ENCODE results near the gene DAB1.
A peak's percentile ranks its signal among the peaks of the same experiment; 100 is the strongest.

DAB1 gene

DNA sequence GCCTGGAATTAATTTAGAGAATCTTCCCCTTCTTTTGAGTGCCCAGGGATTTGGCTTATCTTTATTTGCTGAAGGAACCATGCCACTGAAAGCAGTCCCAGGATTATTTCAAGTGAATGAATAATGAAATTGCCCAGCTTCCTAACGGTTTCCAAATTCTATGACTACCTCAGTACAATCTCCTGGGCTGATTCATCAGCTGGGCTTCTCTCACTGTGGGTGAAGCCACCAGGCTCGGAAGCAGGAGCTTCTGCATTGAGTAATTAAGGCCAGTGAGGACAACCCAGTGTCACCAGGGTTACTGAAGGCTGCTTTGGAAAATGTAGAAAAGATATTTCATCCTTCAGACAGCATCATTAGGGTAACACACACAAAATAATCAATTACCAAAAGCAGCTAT, 169.8 kb downstream of the DAB1 start:
- no peak overlapping the region for H3K4me3 ChIP-seq (ENCODE audit: control insufficient read depth, low read depth, low read length)
- DNase-seq (ENCODE audit: low read depth): peak; percentile 8
- TF ChIP-seq, protein P1, sequence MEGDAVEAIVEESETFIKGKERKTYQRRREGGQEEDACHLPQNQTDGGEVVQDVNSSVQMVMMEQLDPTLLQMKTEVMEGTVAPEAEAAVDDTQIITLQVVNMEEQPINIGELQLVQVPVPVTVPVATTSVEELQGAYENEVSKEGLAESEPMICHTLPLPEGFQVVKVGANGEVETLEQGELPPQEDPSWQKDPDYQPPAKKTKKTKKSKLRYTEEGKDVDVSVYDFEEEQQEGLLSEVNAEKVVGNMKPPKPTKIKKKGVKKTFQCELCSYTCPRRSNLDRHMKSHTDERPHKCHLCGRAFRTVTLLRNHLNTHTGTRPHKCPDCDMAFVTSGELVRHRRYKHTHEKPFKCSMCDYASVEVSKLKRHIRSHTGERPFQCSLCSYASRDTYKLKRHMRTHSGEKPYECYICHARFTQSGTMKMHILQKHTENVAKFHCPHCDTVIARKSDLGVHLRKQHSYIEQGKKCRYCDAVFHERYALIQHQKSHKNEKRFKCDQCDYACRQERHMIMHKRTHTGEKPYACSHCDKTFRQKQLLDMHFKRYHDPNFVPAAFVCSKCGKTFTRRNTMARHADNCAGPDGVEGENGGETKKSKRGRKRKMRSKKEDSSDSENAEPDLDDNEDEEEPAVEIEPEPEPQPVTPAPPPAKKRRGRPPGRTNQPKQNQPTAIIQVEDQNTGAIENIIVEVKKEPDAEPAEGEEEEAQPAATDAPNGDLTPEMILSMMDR (IDR thresholded peaks at IDR 0.05; ENCODE audit: control insufficient read depth, insufficient read depth, low read depth, low read length, missing control alignments): no peak

DNA sequence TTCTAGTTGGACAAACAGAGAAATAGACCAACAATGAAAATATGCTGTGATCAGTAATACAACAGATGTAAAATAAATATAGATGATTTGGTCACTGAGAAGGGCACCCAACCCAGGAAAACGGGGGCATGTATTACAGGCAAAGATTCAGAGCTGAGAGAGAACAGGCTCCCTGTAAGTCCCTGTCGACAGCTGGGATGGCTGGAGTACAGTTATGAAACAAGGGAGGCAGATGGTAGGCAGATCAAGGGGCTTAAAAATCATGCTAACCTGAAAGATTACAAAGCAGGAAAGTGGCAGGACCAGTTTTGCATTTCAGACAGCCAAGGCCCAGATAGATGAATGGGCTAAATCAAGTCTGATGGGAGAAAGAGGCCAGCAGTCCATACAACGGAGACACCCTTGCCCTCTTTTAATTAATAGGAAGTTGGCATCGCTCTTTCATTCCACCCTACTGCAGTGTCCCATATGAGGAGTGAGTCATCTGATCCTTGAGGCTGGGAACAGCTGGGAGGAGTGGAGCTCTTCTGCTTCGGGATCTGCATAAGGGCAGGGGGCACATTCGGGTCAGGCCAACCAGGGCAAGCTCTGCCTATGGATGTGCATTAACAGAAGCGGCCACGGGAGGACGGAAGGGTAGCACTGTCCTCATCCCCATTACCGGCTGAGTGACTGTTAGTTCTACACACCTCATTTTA, 171.1 kb downstream of the DAB1 start:
- DNase-seq (ENCODE audit: low read depth): no peak
- no peak overlapping the region for H3K4me3 ChIP-seq (ENCODE audit: control insufficient read depth, low read depth, low read length)
- TF ChIP-seq, protein P1 (IDR thresholded peaks at IDR 0.05; ENCODE audit: control insufficient read depth, insufficient read depth, low read depth, low read length, missing control alignments): no peak

DNA sequence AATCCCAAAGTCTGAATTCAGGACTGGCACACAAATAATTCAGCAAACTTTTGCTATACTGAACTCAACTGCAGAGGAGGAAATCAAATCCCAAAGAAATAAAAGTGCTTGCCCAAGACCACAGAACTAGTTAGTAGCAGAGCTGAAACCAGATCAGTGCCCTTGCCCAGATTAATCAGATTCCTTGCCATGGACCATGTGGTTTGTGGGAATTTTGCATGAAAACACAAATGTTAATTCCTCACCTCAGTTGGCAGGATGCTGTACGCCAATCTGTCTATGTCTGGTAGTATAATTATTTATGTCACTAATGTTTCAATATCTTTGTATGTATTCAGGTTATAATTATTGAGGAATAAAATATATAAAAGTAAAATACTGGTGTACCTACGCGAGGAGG, 173.8 kb downstream of the DAB1 start:
- DNase-seq (ENCODE audit: low read depth): no peak
- H3K4me3 ChIP-seq (ENCODE audit: control insufficient read depth, low read depth, low read length): no peak overlapping the region
- TF ChIP-seq, protein P1 (IDR thresholded peaks at IDR 0.05; ENCODE audit: control insufficient read depth, insufficient read depth, low read depth, low read length, missing control alignments): no peak

DNA sequence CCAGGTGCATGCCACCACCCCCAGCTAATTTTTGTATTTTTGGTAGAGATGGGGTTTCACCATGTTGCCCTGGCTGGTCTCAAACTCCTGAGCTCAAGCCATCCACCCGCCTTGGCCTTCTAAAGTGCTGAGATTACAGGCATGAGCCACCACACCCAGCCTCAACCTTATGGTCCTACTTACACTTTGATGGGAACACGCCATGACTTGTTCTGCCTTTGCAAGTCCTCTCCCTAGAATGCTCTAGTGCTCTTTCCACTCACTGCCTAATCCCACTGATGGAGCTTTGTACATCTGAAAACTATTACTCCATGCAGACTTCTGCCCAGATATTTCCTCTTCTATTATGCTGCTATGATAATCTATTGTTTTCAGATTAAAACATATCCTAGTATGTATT, 174.3 kb downstream of the DAB1 start:
- TF ChIP-seq, protein P1 (IDR thresholded peaks at IDR 0.05; ENCODE audit: control insufficient read depth, insufficient read depth, low read depth, low read length, missing control alignments): no peak

DNA sequence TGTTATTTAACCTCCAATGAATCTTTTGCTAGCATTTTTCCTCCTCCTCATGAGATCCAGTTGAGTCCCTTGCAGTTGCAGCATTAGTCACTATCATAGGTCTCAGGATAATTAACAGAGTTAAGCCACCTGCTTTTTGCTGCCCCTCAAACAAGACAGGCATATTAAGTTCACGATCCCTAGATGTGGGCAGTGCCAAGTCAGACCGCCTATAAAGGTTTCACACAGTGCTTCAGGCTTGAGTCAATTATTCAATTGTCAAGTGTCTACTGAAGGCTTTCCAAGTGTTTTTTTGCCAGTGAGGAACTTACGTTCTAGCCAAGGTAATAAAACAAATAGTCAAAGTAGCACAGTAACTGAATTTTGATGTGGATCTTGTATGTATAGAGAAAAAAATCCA, 175.0 kb downstream of the DAB1 start:
- DNase-seq (ENCODE audit: low read depth): no peak
- TF ChIP-seq, protein P1 (IDR thresholded peaks at IDR 0.05; ENCODE audit: control insufficient read depth, insufficient read depth, low read depth, low read length, missing control alignments): no peak
- H3K4me3 ChIP-seq (ENCODE audit: control insufficient read depth, low read depth, low read length): no peak overlapping the region

More for the DNA sequence above, 174.3 kb downstream of the DAB1 start:
- no peak overlapping the region for H3K4me3 ChIP-seq (ENCODE audit: control insufficient read depth, low read depth, low read length)
- no peak for DNase-seq (ENCODE audit: low read depth)

DNA sequence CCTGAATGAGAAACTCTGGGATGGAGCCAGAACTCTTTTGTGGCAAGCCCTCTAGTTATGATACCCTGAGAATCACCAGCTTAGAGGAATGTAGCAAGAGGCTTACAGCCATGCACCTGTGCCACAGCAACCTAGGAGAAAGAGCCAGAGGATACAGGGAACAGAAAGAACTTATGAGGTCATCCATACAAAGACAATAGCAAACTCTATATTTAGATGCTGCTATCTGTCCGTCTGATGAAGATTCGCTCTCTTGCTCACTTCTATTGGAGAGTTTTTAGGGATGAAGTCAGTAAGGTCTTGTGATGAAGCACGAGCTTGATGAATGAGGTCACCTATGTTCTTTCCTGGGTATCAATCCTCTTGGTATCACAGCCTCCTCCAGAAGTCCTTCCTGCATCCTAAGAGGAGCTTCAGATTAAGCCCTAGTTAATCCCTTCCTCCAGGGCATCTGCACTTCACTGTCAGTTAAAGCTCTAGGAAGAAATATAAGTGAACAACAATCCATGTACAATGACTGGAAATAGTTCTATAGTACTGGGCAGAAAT, 185.6 kb downstream of the DAB1 start:
- no peak overlapping the region for H3K4me3 ChIP-seq (ENCODE audit: control insufficient read depth, low read depth, low read length)
- TF ChIP-seq, protein P1 (IDR thresholded peaks at IDR 0.05; ENCODE audit: control insufficient read depth, insufficient read depth, low read depth, low read length, missing control alignments): no peak
- DNase-seq (ENCODE audit: low read depth): no peak
